ENCODE data around the gene ERBIN.

- TF ChIP-seq EZH2 (IDR thresholded peaks at IDR 0.05; ENCODE audit: borderline replicate concordance) (no peak), EZH2phosphoT487 (IDR thresholded peaks at IDR 0.05; ENCODE audit: low read depth, severe bottlenecking, unreplicated experiment) (no peak)
- TF ChIP-seq, protein P1, sequence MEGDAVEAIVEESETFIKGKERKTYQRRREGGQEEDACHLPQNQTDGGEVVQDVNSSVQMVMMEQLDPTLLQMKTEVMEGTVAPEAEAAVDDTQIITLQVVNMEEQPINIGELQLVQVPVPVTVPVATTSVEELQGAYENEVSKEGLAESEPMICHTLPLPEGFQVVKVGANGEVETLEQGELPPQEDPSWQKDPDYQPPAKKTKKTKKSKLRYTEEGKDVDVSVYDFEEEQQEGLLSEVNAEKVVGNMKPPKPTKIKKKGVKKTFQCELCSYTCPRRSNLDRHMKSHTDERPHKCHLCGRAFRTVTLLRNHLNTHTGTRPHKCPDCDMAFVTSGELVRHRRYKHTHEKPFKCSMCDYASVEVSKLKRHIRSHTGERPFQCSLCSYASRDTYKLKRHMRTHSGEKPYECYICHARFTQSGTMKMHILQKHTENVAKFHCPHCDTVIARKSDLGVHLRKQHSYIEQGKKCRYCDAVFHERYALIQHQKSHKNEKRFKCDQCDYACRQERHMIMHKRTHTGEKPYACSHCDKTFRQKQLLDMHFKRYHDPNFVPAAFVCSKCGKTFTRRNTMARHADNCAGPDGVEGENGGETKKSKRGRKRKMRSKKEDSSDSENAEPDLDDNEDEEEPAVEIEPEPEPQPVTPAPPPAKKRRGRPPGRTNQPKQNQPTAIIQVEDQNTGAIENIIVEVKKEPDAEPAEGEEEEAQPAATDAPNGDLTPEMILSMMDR (IDR thresholded peaks at IDR 0.05; ENCODE audit: poor library complexity): no peak
Measured at GRCh38 chr5:65969539-65970393, 43.4 kb downstream of the ERBIN start.

All from hepatocyte (in vitro differentiated cells).